Measurements from ENCODE around the gene SLC16A12. TPM values are rescaled to one million over a fixed set of nuclear protein-coding genes. Genes with fewer than 3 reads are reported as not detected.

Gene SLC16A12
- total and polyA plus RNA-seq, 11 donors = 1.7 to 6.6 (median 2.9) TPM

DNA sequence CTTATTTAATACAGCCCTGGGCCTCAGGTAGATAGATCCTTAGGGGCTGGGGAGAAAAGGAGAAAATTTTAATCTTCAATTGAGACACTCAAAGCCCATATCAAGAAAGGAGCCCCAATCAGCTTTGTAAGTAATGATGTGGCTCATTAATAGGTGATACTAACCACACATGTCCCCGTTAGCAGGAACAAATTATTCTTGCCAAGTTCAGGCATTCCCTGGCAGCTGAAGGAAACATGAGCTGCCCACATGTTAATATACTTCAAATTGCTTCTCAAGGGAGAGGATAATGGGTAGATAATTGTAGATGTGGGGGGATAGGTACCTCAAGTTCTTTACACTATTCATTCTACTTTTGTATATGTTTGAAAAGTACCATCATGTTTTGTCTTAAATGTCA, 106.5 kb downstream of the SLC16A12 start:
- H3K27ac ChIP-seq = peak overlapping the region in 4 of 12 donors; percentile 12 to 30 (median 24)
- H3K4me1 ChIP-seq = peaks cover 0 to 38% (median 9%) of the 10 kb centered on the region in 12 donors
- TF ChIP-seq POLR2A (IDR thresholded peaks at IDR 0.05) = no peak
- TF ChIP-seq, protein P1, sequence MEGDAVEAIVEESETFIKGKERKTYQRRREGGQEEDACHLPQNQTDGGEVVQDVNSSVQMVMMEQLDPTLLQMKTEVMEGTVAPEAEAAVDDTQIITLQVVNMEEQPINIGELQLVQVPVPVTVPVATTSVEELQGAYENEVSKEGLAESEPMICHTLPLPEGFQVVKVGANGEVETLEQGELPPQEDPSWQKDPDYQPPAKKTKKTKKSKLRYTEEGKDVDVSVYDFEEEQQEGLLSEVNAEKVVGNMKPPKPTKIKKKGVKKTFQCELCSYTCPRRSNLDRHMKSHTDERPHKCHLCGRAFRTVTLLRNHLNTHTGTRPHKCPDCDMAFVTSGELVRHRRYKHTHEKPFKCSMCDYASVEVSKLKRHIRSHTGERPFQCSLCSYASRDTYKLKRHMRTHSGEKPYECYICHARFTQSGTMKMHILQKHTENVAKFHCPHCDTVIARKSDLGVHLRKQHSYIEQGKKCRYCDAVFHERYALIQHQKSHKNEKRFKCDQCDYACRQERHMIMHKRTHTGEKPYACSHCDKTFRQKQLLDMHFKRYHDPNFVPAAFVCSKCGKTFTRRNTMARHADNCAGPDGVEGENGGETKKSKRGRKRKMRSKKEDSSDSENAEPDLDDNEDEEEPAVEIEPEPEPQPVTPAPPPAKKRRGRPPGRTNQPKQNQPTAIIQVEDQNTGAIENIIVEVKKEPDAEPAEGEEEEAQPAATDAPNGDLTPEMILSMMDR (IDR thresholded peaks at IDR 0.05) = no peak
- H3K27me3 ChIP-seq = no peaks in the 10 kb centered on the region
- DNase-seq (no peak), ATAC-seq (peak in 3 of 4 donors; percentile 64 to 79 (median 65))
- H3K4me3 ChIP-seq = no peak overlapping the region
- WGBS, 4 donors = 18 to 50% (median 34%) methylated on average over 1 of the region's 1 CpG
- H3K36me3 ChIP-seq = no peaks in the 10 kb centered on the region
- H3K9me3 ChIP-seq = no peaks in the 10 kb centered on the region
- intact Hi-C loops (cut with DNase I) = loop anchor here in 6 of 10 donors (5.0 to 10.0 kb wide), 3 partner anchors 273 to 1446 kb away; partner anchors contain the start of genes KIF20B (in 6 of the 6) and RPP30 (in 1 of the 6)

GRCh38 chr10:89427629-89428028, 107.8 kb downstream of the SLC16A12 start:
- TF ChIP-seq, protein P1 (IDR thresholded peaks at IDR 0.05) = no peak
- TF ChIP-seq POLR2A (IDR thresholded peaks at IDR 0.05) = no peak
- Histone ChIP-seq H3K27ac (no peak overlapping the region), H3K4me3 (no peak overlapping the region), H3K9me3 (no peaks in the 10 kb centered on the region), H3K27me3 (no peaks in the 10 kb centered on the region), H3K4me1 (peaks cover 0 to 36% (median 9%) of the 10 kb centered on the region in 12 donors), H3K36me3 (peaks cover 0 to 3% (median 0%) of the 10 kb centered on the region in 9 donors)
- ATAC-seq = peak in 1 of 4 donors; percentile 26
- WGBS, 4 donors = 86 to 91% (median 88%) methylated on average over 4 of the region's 4 CpGs
- DNase-seq = no peak
- intact Hi-C loops (cut with DNase I) = loop anchor here in 9 of 10 donors (2.0 to 10.0 kb wide), 7 partner anchors 127 to 1447 kb away; partner anchors contain the start of genes KIF20B (in 6 of the 9) and RPP30 (in 1 of the 9)

GRCh38 chr10:89426230-89426868, 109.0 kb downstream of the SLC16A12 start:
- 55 to 58% (median 57%) methylated on average over 5 of the region's 5 CpGs for WGBS, 4 donors

More at GRCh38 chr10:89426230-89426868, 109.0 kb downstream of the SLC16A12 start:
- no peaks in the 10 kb centered on the region for H3K27me3 ChIP-seq
- H3K9me3 ChIP-seq = no peaks in the 10 kb centered on the region
- ATAC-seq = peak in 3 of 4 donors; percentile 74 to 79 (median 78)
- TF ChIP-seq POLR2A (IDR thresholded peaks at IDR 0.05) = no peak
- TF ChIP-seq, protein P1 (IDR thresholded peaks at IDR 0.05) = peak; percentile 65 to 93 (median 84)
- H3K4me1 ChIP-seq = peaks cover 0 to 28% (median 8%) of the 10 kb centered on the region in 12 donors
- intact Hi-C loops (cut with DNase I) = loop anchor here (1.0 to 10.0 kb wide), 9 partner anchors 128 to 1448 kb away; partner anchors contain the start of genes KIF20B (in 6 of the 10) and RPP30 (in 1 of the 10)
- H3K4me3 ChIP-seq = no peak overlapping the region
- peaks cover 0 to 9% (median 6%) of the 10 kb centered on the region in 9 donors for H3K36me3 ChIP-seq
- no peak overlapping the region for H3K27ac ChIP-seq
- no peak for DNase-seq
